Right cardiac atrium (tissue), 5 donors: ENCODE results near the gene RPS6KA2. TPM values are rescaled to one million over a fixed set of nuclear protein-coding genes. Genes with fewer than 3 reads are reported as not detected.
A peak's percentile ranks its signal among the peaks of the same experiment; 100 is the strongest.

Experiments used
- ATAC-seq, 2 donors: fragments of 200-7000 bp; cut with Tn5 transposase; one replicate each; pipeline versions ENCODE4 v1.8.0 to v1.9.1; 2020; ENCODE audit warnings: moderate library complexity in 2 of 2, mild to moderate bottlenecking in 1 of 2
- DNase-seq, 3 donors: peaks; one replicate each; pipeline ENCODE4 v3.0.0-alpha.2; 2020
- H3K27ac ChIP-seq: one replicate; pipeline ENCODE4 v1.5.1; 2013; ENCODE audit warnings: mild to moderate bottlenecking, low read length, control low read depth, moderate library complexity
- H3K27me3 ChIP-seq: one replicate; pipeline ENCODE4 v1.6.1; 2013; ENCODE audit not compliant: control insufficient read depth, insufficient read depth
- H3K4me1 ChIP-seq: one replicate; pipeline ENCODE4 v1.6.1; 2013; ENCODE audit warnings: low read length; ENCODE audit not compliant: control insufficient read depth, insufficient read depth
- H3K4me3 ChIP-seq: one replicate; pipeline ENCODE4 v1.5.1; 2013; ENCODE audit warnings: low read length, control low read depth
- H3K9me3 ChIP-seq: one replicate; pipeline ENCODE4 v1.6.1; 2013; ENCODE audit warnings: low read length; ENCODE audit not compliant: control insufficient read depth
- WGBS: extraction: QIAGEN DNeasy Blood & Tissue Kit; methylation state at CpG from one replicate; pipeline ENCODE4 v1.1.7; 2013; 5-methylcytosine and 5-hydroxymethylcytosine counted together
- intact Hi-C, 4 donors: fragments of 100-400 bp; cut with DNase I; formaldehyde crosslinking; loops; one replicate each; pipeline versions ENCODE4 v1.11.0 to v1.14.0; 2022 to 2023
- polyA plus RNA-seq: library from polyadenylated mRNA; stranded (reverse); fragments of 200-250 nt; gene quantifications from one replicate; pipeline ENCODE4 v1.2.3, GENCODE V29; 2013
- total RNA-seq, 4 donors: library from RNA; stranded (reverse); fragmentation: NEBNext Ultra II Directional; extraction: Animal tissue kit (Norgen Biotek cat#: 25700); gene quantifications; one replicate each; pipeline ENCODE4 v1.2.1, GENCODE V29; 2021
- donor health status: healthy with polysubstance abuse.
- donor health status: DM: no; HTN: yes; CAD: no.
- donor health status: DM: no; HTN: no; CAD: no.
- donor health status: DM: no; HTN: yes; CAD: no; lungs with severe emphysema.
- donor health status: DM: yes; HTN: yes; CAD: no.

The RPS6KA2 gene
- total and polyA plus RNA-seq, 5 donors, result 34.0 to 80.9 (median 65.3) TPM

DNA sequence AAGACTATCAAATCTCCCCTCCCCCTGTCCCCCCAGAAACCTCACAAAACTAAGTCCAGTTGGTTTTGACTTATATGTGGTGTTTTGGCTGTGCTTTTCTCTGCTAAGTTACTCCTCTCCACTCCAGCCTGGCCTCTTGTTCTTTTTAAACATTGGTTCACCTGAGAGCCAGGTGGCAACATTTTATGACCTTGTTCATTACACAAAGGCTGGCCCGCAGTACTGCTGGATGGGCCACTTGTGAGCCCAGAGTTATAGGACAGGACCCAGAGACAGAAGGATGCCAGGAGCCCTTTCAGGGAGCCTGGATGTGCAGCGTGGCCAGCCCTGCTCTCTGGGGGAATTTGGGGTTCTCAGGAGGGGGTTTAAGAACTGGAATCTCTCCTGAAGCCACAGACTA is 130.6 kb downstream of the RPS6KA2 start:
- H3K27me3 ChIP-seq, result no peaks in the 10 kb centered on the region
- H3K9me3 ChIP-seq, result no peaks in the 10 kb centered on the region
- H3K27ac ChIP-seq, result no peak overlapping the region
- no peak for ATAC-seq
- DNase-seq, result no peak
- no peak overlapping the region for H3K4me3 ChIP-seq
- H3K4me1 ChIP-seq, result no peaks in the 10 kb centered on the region
- intact Hi-C loops, result no loop called here
- 93% methylated on average over 2 of the region's 2 CpGs for whole genome bisulfite sequencing

DNA sequence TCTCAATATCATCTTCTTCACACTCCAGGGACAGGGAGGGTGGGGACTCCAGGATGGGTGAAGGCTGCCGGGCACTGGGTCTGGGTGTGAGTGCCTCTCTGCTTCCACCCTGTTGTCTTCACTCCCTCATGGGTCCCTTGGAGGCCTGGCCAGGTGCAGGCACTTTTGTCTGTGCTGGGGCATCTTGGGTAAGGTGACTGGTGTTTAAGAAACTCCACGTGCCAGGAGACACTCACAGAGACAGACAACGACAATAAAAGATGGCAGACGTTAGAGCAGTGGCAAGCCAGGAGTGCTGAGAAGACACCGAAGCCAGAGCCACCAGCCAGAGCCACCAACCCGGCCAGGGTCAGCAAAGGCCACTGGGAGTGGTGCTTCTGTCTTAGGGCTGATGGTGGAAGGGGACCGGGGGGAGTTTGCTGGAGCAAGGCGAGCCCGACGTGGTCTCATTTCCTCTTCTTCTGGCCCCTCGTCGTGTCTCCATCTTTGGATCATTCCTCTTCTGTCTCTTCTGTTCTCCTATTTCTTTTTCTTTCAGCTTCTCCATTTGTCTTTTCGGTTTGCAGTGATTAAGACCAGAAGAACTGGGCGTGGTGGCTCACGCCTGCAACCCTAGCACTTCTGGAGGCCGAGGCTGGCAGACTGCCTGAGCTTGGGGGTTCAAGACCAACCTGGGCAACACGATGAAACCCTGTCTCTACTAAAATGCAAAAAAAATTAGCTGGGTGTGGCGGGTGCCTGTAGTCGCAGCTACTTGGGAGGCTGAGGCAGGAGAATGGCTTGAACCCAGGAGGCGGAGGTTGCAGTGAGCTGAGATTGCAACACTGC is 131.3 kb downstream of the RPS6KA2 start:
- DNase-seq, result no peak

DNA sequence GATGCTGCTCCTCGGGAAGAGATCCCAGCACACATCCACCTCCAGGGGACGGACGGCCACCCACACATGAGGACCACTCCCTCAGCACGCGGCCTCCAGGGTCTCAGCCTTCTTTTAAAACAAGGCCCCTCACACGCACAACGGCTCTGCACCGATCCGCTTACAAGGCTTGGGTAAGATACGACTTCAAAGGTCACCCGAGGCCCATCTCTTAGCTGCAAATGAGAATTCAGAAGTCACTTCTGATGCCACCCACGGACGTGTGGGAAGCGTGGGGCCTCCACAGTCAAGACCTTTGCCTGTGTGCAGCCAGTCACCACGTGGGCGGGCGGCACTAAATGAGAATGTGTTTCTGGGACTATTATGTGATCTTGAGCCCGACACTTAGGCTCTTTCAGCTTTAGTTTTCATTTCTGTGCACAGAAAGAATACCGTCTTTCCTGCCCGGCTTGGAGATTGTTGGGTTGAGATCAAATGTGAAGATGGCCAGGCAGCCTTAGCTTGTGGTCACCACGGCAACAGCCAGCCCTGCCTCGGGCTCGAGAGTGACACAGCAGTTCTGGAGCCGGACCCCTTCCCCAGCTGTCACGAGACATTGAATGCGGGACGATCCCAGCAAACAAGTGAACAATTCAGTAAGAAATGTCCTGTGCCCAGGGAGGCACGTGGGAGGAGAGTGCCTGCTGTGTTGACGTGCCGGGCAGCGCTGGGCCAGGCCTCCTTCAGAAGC is 132.1 kb downstream of the RPS6KA2 start:
- DNase-seq (no peak), ATAC-seq (no peak)
- Histone ChIP-seq H3K4me1 (peaks cover 3% of the 10 kb centered on the region), H3K27ac (no peak overlapping the region), H3K4me3 (no peak overlapping the region), H3K27me3 (no peaks in the 10 kb centered on the region), H3K9me3 (no peaks in the 10 kb centered on the region)
- intact Hi-C loops, result no loop called here
- 89% methylated on average over 31 of the region's 31 CpGs for WGBS

More for the DNA sequence above, 131.3 kb downstream of the RPS6KA2 start:
- Histone ChIP-seq H3K4me1 (peaks cover 3% of the 10 kb centered on the region), H3K27me3 (no peaks in the 10 kb centered on the region), H3K9me3 (no peaks in the 10 kb centered on the region), H3K27ac (no peak overlapping the region), H3K4me3 (no peak overlapping the region)
- no peak for ATAC-seq
- 90% methylated on average over 20 of the region's 20 CpGs for WGBS
- intact Hi-C loops, result no loop called here

DNA sequence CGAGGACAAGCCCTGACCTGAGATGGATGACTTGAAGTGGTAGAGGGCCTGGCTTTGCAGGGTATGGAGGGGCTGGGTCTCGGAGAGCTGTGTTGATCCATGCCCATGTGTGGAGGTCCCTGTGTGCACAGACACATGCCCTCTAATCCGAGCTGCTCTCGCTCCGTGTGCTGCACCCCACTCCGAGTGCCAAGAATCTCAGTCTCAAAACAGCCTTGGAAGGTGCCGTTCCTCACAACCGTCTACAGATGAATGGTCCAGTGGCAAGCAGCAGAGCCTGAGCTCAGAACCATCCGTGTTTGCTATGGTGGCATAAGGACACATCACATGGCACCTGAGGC is 133.0 kb downstream of the RPS6KA2 start:
- ATAC-seq (no peak), DNase-seq (no peak)
- H3K9me3 ChIP-seq, result no peaks in the 10 kb centered on the region
- H3K27ac ChIP-seq, result no peak overlapping the region
- intact Hi-C loops, result no loop called here
- H3K4me3 ChIP-seq, result no peak overlapping the region
- peaks cover 3% of the 10 kb centered on the region for H3K4me1 ChIP-seq
- no peaks in the 10 kb centered on the region for H3K27me3 ChIP-seq
- 96% methylated on average over 9 of the region's 9 CpGs for WGBS

DNA sequence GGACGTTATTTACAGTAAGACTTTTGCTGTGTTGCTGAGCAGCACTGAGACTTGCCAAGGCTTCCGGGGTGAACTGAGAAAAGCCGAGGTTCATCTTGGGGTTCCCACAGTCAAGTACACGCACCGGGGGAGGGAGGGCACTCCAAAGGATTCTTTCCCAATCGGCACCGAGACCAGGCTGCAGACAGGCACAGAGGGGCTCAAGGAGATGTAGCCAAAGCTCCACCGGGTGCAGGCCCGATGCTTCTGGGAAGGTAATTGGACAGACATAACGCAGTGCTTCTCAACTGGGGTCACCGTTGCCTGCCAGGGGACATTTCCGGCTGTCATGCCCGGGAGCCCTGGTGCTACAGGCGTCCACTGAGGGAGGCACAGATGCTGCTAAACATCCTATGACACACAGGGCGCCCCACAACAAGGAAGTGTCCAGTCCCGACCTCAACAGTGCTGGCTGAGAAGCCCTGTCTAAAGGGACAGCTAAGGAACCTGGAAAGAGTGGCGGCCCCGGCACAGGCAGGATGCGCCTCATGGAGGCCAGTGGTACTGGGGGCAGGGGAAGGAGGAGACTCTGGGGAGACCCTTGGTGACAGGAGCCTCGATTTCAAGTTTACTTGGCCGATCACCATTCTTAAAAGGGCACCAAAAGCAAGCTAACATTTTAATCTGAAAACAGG is 133.5 kb downstream of the RPS6KA2 start:
- no peak overlapping the region for H3K4me3 ChIP-seq
- H3K9me3 ChIP-seq, result no peaks in the 10 kb centered on the region
- DNase-seq (no peak), ATAC-seq (no peak)
- H3K4me1 ChIP-seq, result peaks cover 3% of the 10 kb centered on the region
- no peak overlapping the region for H3K27ac ChIP-seq
- H3K27me3 ChIP-seq, result no peaks in the 10 kb centered on the region
- intact Hi-C loops, result no loop called here
- 95% methylated on average over 21 of the region's 21 CpGs for WGBS

DNA sequence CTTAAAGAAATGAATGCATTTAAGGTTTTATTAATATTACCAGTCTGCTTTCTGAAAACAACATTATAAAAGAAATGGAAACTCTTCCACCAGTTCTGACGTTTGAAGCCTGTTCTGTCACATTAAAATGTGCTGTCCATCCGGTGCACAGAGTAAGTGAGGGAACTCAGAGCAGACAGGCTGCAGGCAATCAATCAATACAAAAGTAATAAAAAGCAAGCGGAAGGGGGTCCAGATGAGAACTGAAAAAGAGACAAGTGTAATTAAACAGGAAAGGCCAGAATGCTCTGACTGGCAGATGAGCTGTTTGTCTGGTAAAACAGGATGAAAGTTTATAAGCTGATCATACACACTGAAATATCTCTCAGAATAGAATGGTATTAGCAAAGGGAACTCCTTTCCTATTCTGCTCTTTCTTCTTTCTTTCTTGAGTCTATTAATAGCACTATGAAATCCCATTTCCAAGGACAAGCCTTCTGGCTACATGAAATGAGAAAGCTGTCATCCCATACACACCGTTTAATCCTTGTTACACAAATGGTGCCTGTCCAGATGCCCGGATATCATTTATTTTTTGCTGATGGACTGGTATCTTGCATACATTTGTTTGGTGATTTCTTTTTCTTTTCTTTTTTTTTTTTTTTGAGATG is 134.8 kb downstream of the RPS6KA2 start:
- Histone ChIP-seq H3K27me3 (no peaks in the 10 kb centered on the region), H3K27ac (no peak overlapping the region), H3K4me3 (no peak overlapping the region), H3K9me3 (no peaks in the 10 kb centered on the region), H3K4me1 (peaks cover 3% of the 10 kb centered on the region)
- DNase-seq (no peak), ATAC-seq (no peak)
- WGBS, result 82% methylated on average over 5 of the region's 5 CpGs
- intact Hi-C loops, result no loop called here

DNA sequence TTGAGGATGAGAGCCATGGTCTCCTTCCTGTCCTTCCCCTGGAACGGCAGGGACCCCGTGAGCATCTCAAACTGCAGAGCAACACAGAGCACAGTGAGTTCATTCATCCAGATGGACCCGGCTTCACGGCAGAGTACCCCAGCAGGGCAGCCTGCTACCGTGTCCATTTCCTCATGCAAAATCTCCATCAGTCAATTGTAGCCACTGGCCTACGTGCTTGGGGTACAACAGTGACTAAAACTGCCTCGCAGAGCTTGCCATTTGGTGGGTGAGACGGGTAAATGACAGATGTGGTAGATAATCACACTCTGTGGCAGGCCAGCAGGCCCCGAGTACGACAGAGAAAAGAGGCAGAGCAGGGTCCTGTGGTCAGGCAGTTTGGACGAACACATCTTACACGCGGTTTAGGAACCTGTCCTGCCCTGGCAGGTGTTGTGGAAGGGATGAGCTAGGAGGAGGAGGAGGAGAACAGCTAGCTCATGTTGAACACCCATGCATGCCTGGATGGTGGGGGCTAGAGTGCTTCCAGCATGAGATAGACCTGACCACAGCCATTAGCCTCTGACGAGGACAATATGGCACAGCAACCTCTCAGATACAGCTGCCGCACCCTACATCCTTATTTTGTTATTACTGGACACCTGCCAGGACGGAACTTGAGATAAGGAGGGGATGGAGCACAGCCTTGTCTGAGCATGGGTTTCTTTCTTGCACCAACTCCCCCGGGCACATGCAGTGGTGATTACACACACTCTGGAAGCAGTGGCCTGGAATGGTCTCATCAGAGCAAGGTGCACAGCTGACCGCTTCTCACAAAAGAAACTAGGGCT is 136.2 kb downstream of the RPS6KA2 start:
- DNase-seq, result no peak
- intact Hi-C loops, result no loop called here
- WGBS, result 71% methylated on average over 18 of the region's 18 CpGs
- Histone ChIP-seq H3K27ac (no peak overlapping the region), H3K9me3 (no peaks in the 10 kb centered on the region), H3K27me3 (no peaks in the 10 kb centered on the region), H3K4me1 (peaks cover 3% of the 10 kb centered on the region), H3K4me3 (no peak overlapping the region)
- ATAC-seq, result peak; percentile 53 to 76

DNA sequence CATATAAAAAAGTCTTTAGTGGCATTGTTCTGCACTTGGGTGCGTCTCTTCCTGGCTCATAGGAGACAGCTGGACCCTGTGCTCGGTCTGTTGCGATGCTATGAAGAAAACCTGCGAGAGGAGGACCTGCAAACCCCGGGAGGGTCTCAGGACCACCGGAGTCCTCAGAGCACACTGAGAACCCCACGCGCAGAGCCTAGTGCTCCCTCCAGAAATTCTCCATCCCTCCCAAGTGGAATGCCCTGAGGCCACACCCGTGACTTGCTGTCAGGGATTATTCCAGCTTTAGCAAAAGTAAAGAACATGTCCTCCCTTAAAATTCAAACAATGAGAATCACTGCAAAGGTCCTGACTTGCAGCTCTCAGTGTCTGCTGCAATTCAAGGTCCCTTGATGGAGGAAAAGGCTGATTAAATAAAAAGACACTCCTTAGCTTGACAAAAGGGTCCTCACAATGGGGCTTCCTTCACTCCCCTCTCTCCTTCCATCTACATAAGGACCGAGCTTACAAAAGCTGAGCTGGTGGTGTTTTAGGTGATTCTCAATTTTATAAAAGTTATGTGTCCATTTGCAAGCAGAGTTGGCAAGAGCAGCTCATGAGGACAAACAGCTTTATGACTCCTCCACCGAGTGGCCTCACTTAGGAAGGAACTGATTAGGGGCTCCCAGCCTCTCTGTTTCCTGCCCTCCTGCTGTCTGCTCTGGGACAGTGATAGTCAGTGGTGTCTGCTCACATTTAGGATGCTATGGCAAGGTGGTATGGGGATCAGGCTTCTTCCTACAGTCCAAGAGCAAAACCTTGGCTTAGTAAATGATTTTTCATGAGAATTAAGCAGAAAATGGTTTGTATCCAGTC is 137.5 kb downstream of the RPS6KA2 start:
- 84% methylated on average over 11 of the region's 11 CpGs for WGBS
- Histone ChIP-seq H3K4me1 (peaks cover 3% of the 10 kb centered on the region), H3K27me3 (no peaks in the 10 kb centered on the region), H3K27ac (no peak overlapping the region), H3K9me3 (no peaks in the 10 kb centered on the region), H3K4me3 (no peak overlapping the region)
- intact Hi-C loops, result no loop called here
- no peak for ATAC-seq
- no peak for DNase-seq

DNA sequence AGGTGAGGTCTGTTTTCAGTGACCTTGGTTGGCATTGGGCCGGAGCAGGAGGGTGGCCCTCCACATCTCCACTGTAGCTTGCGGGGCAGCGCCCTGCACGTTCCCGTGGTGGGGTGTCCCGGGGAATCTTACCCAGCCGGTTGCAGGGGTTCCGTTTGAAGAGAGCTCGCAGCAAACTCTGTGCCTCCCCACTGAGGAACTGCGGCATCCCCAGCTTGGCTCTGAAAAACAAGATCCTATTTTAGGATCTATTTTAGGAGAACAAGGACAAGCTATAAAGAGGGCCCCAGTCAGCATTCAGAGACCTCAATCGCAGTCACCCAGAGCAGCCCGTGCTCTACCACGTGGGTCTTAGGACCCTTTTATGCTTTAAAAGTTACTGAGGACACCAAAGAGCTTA is 138.3 kb downstream of the RPS6KA2 start:
- H3K4me3 ChIP-seq, result no peak overlapping the region
- DNase-seq, result no peak
- peak overlapping the region; percentile 10 for H3K27ac ChIP-seq
- intact Hi-C loops, result no loop called here
- 88% methylated on average over 13 of the region's 13 CpGs for WGBS
- H3K27me3 ChIP-seq, result no peaks in the 10 kb centered on the region
- H3K4me1 ChIP-seq, result peaks cover 3% of the 10 kb centered on the region
- ATAC-seq, result no peak
- no peaks in the 10 kb centered on the region for H3K9me3 ChIP-seq
